SH-SY5Y (cell line): Measurements from ENCODE around the gene RABGAP1L.

Experiments used
- GATA2 ChIP-seq: IDR thresholded peaks from 2 replicates; pipeline ENCODE4 v1.6.1; 2011; ENCODE audit warnings: mild to moderate bottlenecking, low read depth, low read length
- GATA3 ChIP-seq: IDR thresholded peaks from 2 replicates; pipeline ENCODE4 v1.6.1; 2011; ENCODE audit warnings: low read depth, mild to moderate bottlenecking, low read length, moderate library complexity

RABGAP1L gene

DNA sequence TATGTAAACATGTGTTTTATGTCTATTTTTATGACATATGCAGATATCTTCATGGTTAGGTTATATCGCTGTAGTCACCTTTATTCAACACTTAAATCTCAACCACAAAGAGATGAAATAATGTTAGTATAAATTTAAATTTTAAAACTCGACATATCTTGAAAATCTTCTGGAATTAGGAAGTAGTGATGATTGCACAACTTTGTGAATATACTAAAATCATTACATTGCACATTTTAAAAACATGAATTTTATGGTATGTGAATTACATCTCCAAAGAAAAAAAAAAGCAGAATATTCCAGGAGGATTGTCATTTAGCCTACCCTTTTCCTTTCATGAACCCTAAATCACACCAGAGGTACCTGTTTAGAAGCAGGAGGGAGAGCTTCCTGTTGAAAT is 801.0 kb downstream of the RABGAP1L start:
- TF ChIP-seq GATA3 (no peak), GATA2 (no peak)

DNA sequence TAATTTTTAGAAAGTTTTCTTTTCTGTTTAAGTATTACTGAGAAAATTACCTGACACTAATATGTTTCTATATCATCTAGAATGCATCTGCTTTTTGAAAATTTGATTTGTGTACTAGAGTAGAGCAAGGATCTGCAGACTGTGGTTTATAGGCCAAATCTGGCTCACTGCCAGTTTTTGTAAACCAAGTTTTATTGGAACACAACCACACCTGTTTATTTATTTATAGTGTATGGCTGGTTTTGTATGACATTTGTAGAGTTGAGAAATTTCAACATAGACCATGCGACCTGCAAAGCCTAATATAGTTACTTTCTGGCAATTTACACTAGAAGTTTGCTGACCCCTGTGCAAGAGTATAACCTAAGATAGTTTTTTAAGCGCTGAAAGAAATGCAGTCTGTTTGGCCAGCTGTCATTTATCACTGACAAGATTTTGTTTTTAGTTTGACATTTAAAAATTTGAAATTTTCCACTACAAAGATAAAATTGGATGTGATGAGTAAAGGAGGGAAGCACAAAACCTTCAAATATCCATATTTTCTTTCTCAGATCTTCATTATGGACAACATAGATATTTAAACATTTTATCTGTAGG is 804.3 kb downstream of the RABGAP1L start:
- no peak for TF ChIP-seq GATA3
- no peak for TF ChIP-seq GATA2

DNA sequence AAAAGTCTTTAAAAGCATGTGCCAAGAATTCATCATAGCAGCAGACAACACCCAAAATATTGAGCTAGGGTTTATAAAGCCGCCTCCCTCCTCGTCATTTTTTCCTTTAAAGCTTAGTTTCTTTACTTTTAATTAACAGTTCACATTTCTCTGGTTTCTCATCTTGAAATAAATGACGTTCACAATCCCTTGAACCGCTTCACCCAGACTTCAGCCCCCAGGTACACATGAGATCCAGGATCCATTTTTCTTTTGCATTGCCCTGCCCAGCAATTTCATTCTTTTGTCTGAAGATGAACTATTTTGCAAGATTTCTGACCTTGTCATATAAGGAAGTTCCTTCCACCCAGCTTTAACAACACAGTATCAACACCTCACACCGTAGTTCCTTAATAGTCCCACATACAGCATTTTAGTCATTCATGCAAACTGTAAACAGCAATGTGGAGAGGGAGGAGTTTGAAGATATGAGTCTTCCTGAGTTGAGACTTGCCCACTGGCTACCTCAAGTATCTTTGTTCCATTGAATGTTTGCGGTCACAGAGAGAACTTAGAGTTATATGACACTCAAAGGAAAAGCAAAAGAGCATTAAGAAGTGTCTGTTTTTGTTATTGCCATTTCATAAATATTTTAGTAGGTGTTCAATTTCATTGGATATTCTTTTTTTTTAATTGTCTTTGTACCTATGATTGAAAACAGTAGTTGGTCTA is 805.1 kb downstream of the RABGAP1L start:
- TF ChIP-seq GATA3 (no peak), GATA2 (no peak)

DNA sequence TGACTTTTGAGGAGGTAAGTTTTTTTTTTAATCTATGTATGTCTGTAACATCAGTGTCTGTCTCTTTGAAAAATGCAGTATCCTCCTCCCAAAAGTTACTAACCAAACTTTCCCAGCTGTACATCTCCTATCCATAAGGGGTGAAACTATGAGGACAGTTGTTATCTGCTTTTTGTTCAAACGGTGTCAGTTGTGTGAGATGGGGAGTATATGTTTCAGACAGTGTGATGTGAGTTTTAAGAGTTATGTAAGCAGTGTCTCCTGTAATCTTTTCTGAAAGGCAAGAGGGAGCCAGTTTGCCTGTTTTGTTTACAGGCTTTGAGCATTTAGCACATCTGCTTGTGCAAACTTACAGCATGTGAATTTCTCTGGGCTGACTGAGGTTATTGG is 805.6 kb downstream of the RABGAP1L start:
- TF ChIP-seq GATA3 (no peak), GATA2 (no peak)

DNA sequence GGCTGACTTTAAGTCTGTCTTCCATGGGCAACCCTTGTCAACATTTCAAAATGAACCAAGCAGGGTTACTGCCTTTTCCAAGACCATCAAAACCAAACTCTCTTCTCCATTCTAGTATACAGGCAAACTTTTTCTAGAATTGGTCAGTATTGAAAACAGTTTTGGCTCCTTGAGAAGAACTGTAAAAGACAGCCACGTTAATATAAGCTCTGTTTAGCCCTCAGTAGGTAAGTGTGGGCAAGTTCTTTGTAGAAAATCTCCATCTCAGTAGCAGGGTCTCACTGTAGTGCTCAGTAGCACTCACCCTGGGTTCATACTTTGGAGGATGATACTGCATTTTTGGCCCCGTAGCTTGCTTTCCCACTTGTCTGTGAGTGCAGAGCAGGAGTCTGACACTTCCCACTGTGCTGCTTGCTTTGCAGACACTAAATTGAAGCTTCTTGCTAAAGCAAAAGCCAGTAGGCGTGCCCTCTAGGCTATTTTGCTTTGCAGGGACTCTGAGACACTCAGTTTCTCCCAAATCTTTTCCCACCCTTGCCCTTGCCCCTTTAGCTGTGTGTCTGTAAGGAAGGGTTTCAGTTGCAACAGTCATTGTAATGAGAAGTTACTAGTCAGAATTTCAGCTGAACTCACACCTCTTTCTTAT is 806.2 kb downstream of the RABGAP1L start:
- TF ChIP-seq GATA3 = no peak
- TF ChIP-seq GATA2 = no peak

DNA sequence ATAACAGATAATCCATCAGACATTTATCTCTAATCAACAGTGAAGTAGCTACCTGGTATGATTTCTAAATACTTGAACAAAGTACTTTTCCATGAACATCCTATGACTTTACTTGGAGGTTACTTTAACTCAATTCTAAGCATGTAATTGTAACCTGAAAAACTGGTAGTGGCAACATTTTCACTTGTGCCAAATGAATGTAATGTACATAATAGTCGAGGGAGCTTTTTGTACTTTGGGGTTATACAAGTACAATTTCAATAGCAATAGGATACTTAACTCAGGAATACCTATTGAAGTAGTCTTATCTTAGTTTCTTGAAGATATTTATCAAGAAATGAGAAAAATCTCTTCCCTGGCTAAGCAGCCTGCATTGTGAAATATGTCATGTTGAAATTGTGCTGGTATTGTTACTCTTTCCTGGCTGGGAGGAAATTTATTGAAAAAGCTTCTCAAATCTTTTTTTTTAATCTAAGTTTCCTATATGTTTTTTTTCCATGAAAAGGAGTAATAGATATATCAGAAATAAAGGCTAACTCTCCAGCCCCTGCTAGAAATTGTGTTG is 806.8 kb downstream of the RABGAP1L start:
- no peak for TF ChIP-seq GATA3

DNA sequence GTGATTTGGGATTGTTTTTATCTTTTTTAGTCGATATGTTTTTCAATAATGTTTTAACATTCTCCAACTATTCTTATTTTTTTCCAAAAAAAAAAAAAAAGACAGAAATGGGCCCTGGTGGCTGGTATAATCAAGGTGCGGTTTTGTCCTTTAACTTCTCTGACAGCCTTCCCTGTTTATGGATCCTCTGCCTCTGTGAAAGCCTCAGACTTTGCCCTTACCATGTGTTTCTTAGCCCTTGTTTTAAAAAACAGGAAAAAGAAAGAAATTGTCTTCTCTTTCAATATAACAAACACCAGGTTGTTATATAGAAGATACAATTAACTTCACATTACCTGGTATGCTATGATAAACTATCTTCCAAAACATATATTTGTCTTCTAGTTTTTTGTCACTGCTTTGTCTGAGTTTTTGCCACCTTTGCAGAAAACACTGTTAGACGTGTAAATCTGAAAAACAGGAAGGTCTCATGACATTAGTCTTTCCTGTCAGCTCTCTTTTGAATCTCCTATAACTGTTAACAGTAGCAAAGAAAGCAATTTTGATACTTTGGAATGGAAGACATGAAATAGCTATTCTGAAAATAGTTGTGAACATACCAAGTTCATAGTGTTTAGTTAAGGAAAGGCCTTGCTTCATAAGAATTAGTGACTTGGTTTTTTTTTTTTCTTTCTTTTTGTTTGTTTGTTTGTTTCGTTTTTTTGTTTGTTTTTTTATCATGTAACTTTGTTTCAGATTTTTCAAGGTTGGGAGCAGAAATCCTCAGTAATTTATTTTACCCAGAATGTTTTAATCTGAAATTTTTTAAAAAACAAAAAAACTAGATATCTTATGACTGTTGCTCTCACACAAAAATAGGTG is 808.8 kb downstream of the RABGAP1L start:
- TF ChIP-seq GATA3 (no peak), GATA2 (no peak)

DNA sequence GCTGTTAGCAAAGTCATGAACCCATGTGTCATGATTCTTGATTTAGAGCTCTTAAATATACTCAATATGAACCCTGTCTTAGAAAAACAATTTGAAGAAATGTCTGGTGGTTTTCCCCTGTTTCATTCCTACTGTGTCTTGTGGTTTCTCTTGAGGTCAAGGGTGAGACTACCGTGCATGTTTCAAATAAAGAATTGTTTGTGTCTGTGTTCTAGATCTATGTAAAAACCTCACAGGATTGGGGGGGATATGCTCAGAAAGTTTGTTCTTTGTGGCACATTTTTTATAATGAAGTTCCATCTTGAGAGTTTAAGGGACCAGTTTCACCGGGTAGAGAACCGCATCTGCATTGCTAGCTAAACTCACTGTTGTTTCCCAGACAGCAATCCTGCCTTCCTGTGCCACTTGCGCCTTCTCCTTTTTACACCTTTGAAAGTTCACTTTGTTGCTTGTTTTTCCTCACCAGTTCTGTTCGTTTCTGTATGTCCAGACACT is 809.5 kb downstream of the RABGAP1L start:
- TF ChIP-seq GATA2 (no peak), GATA3 (no peak)

DNA sequence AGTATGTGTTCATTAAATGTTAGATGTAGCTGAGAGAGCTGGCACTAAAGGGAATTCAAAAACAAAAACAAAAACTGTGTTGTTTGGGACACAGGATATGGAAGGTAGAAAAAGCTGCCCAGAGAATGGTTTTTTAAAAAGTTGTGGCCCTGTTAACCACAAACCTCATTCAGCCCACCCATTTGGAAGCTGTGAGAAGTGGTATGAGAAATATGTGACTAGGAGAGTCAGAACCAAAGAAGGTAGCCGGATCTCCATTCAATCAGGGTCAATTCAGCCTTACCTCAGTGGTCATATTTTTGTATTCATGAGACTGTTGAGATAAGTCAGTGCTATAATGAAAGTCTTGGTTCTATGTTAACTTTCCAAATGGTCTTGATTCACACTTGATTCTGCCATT is 810.7 kb downstream of the RABGAP1L start:
- TF ChIP-seq GATA2 (no peak), GATA3 (no peak)

DNA sequence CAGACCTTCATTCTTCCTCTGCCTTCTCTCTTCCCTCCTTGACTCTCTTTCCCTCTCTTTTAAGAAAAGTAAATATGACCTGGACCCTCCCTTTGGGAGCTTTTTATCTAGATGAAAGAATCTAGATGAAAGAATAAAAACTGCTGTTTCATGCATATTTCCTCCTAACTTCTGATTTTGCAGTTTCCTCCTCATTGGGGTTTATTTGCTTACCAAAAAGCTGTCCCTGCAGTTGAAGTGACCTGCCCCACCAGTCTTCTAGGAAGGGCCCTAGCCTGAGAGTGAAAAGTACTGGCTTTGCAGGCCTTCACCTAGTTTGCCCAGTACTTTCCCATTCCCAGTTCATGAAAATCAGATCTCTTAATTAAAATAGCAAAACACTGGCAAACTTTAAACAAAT is 812.1 kb downstream of the RABGAP1L start:
- no peak for TF ChIP-seq GATA3
- no peak for TF ChIP-seq GATA2

DNA sequence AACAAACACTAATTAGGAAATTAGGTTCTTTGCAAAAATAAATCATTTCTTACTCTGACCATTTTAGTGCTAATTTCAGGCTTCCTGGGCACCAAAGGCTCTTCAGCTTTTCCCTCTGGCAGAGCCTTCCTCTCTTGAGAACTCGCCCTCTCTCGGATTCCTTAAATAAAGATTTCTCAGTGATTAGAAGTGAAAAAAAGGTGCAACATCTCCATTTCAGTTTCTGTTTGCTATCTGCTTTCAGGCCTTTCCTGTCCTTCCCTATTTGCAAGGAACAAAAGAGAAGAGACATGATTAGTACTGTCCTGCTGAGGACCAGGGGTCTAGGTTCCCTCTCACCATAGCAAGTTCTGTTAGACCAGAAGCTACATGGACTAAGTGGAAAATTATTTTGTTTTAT is 812.6 kb downstream of the RABGAP1L start:
- TF ChIP-seq GATA3 (no peak), GATA2 (no peak)

DNA sequence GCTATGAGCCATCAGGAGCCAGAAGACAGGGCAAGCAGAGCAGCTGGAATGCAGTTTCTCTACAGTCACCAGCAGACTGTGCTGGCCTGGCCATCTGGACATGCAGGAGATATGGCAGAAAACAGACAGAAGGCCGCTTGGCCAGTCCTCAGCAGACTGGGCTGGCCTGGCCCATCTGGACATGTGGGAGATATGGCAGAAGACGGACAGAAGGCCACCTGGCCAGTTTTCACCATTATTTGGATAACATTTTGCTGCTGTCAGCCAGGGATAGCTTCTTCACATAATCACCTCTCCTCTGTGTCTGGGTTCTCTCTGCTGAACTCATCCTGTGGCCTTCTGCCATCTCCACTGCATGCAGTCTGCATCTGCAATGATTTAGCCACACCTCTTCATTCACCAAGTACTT is 815.4 kb downstream of the RABGAP1L start:
- TF ChIP-seq GATA2 (peak; percentile 46), GATA3 (no peak)

DNA sequence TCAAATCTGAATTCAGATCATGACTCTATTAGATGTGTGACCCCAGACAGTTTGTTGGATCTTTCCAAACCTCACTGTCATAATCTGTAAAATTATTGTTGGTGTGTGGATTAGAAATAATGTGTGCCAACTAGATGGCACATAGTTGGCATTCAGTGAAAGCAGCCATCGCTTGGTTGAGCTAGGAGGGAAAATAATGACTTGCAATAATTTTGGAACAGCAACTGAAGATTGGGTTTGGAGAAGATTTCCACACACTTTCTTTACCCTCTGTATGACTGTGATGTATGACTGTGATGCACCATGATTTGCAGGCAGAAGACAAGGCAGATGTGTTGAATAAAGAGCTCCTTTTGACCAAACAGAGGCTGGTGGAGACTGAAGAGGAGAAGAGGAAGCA is 816.4 kb downstream of the RABGAP1L start:
- TF ChIP-seq GATA3 (no peak), GATA2 (no peak)

DNA sequence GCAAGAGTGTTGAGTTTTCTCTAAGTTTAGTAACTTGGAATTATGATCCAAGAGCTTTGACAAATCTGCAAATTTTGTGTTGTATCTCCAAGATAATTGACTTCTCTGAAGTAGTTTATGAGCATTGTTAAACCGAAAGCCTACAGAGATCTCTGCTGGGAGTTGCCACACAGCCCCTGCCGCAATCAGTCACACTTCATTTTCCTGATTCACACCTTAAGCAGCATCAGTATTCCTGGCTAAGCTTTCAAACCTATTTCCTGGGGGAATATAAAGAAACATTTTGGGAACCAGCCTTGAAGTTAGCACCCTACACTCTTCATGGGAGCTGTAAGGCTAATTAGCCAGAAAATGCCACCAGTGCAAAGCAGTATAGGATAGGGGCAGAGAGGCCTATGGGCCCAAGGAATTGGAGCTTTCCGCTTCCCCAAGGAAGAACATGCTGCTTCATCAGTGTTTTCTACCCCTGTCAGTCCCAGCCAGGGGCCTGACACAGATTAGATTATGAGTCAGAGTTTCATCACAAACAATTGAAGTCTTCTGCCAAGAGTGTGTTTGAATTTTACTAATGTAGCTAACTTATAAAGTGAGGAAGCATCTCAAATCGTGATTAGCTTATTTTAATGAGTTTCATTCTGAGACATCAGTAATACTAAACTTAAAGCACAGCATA is 817.3 kb downstream of the RABGAP1L start:
- TF ChIP-seq GATA2 (no peak), GATA3 (no peak)
